Transverse colon (tissue), 3 donors: ENCODE results near the gene PTRH1.

ENCODE experiments used
- CTCF ChIP-seq, 5 experiments: fragments of 200-600 bp in 3 of 5; fragments of 450-650 bp in 2 of 5; sonication (generic) in 3 of 5; IDR thresholded peaks; 1 replicate in 2 of 5; 2 replicates in 3 of 5; pipeline ENCODE4 v1.5.1; 2016 to 2017; ENCODE audit warnings: antibody characterized with exemption in 5 of 5, inconsistent platforms in 3 of 5, mild to moderate bottlenecking in 2 of 5, moderate library complexity in 1 of 5
- POLR2A ChIP-seq: fragments of 450-650 bp; IDR thresholded peaks from one replicate; pipeline ENCODE4 v1.6.1; 2016; ENCODE audit warnings: antibody characterized with exemption, mild to moderate bottlenecking, moderate library complexity

GRCh38 chr9:127697575-127697974 is 17.9 kb downstream of the PTRH1 start:
- TF ChIP-seq CTCF (IDR thresholded peaks at IDR 0.05), result no peak
- no peak for TF ChIP-seq POLR2A
